HL-60/S4 (cell line): ENCODE data around the gene MAPK10.
"Not testable (repeated sequence)": the region's sequence is repeated elsewhere in the genome, so short reads cannot be mapped to it uniquely, and the experiment has no call there.

ENCODE experiments used
- in situ Hi-C: fragments of 300-500 bp; cut with MboI; formaldehyde crosslinking; loops from 2 replicates; pipeline ENCODE4 v1.14.3; 2022; ENCODE audit warnings: low sequenced_read_pairs

The MAPK10 gene

DNA sequence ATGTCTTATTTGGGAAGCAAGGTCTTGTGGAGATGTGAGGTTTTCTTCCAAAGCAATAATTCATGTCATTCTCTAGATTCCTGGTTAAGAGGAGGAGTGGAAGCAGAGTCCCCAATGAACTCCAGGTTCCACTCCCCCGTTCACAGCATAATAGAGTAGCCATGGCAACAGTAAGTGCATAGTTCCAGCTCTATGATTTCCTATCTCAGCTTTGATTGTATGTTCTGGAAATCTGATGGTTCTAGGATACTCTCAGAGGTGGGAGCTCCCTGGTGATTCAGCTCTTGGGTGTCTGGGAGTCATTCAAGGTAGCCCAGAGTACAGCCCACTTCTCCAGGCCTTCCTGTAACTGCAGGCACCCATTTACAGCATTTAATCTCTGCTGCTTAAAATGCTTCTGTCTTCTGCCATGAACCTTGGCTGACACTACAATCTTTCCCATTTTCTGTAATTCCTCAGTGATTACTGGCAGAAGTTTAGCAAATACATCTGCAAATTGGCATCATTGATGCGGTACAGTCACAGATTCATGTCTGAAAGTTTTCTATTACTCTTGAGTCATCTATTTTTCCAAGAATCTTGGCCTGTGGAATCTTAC, 242.0 kb downstream of the MAPK10 start:
- in situ Hi-C loops: no loop called here

DNA sequence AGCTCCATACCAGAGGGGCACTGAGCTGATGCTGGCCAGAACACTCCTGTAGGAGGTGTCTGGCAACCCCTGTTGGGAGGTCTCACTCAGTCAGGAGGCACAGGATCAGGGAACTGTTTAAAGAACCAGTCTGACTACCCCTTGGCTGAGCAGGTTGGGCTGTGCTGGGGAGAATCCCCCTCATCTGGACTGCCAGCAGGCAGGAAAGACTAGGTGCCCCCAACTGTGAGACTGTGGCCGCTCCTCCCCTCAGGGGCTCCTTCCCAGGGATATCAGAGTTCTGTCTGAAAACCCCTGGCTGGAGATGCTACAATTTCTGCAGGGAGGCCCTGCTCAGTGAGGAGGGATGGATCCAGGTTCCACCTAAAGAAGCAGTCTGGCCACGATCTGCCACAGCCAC, 245.3 kb downstream of the MAPK10 start:
- in situ Hi-C loops: no loop called here

DNA sequence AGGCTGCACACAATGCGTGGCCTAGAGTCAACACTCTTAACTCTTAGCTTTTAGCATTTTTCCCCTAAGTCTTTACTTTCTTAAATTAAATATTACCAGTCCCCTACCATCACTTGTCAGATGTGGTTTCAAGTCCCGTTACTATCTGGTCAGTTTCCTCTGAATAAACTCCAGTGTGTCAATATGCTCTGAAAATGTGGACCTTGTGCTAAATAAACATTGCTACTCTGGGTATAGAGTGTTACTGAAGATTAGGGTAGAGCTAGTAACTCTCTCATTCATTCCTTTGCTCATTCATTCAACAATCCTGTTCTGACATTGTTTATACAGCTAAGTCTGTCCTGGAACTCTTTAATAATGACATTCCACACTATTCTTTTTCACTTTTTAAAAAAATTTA, 251.0 kb downstream of the MAPK10 start:
- in situ Hi-C loops: no loop called here

DNA sequence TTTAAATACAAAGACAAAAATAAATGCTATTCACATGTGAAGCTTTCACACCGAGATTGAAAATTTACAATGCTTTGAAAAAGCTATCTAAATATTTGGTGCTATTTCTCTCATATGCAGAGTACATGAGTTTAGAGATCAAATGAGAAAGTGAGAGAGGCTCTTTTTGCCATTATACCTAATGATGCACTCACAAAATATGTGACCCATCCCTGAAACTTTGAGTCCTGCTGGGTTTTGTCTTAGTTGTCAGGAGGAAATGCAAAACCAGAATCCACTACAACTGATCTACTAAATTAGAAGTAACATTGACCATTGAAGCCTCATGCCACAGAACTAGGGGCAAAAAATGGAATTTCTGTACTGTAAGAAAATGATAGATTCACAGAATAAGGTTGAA, 251.7 kb downstream of the MAPK10 start:
- in situ Hi-C loops: no loop called here

DNA sequence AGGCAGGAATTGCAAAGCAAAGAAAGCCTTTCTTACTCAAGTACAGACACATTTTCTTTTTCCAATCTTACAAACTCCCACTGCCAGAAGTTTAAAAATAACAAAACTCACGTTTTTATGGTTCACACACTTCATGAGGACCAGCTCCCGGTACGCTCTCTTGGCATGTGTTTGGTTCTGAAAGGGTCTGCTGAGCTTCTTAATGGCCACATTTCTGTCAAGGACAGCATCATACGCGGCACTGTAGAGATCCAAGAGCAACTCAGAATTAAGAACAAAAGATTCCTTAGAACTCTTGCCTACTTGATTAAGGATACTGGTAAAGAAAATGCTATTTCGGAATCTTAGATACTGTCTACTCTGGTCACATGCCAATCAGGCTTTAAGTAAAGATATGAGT, 252.7 kb downstream of the MAPK10 start:
- in situ Hi-C loops: no loop called here

DNA sequence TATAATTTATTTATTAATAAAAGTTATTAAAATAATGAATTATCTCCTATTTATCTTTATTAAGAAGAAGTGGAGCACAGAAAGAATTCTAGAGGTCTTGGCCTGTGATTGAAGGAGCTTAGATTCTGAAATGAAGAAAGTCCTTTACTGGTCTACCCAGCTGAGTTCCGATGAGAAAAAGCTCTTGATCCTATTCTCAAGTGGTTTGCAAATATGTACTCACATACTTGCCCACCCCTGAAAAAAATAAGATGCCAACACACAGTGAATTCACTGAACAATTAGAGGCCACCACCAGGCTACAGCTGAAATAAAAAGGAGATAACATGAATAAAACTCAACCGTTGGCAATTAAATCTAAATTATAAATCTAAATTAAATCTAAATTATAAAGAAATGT, 253.4 kb downstream of the MAPK10 start:
- in situ Hi-C loops: no loop called here

DNA sequence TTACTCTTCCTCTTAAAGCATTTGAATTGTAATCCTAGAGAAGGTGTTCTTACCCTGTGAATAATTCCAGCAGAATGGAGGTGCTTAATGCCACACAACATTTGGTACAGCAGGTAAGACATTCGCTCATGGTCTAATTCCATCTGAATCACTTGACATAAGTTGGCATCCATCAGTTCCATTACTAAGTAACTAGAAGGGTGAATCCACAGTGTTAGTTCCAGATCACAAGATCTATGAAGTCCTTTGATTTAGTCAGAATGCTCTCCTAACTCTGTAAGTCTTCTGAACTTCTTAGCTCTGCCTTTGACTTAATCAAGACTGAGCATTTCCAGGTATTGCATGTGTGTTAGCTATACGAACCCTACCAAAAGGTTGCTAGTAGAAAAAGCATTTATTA, 258.0 kb downstream of the MAPK10 start:
- in situ Hi-C loops: no loop called here

DNA sequence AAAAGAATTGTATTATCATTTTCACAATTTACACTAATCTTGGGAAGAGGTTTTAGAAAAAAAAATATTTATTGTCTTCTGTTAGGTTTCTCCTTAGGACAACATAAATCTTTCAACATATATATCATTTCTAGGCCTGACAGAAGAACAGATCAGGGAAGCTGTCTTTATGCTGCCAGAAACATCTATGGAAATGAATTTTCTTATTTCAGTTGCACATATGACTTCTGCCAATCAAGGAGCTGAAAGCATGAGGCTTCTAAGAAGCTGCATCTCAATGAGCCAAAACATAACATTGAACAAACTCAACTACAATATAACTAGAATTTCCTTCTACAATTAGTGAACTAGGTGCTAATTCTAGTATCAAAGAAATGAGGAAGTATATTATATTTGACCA, 258.4 kb downstream of the MAPK10 start:
- in situ Hi-C loops: no loop called here

DNA sequence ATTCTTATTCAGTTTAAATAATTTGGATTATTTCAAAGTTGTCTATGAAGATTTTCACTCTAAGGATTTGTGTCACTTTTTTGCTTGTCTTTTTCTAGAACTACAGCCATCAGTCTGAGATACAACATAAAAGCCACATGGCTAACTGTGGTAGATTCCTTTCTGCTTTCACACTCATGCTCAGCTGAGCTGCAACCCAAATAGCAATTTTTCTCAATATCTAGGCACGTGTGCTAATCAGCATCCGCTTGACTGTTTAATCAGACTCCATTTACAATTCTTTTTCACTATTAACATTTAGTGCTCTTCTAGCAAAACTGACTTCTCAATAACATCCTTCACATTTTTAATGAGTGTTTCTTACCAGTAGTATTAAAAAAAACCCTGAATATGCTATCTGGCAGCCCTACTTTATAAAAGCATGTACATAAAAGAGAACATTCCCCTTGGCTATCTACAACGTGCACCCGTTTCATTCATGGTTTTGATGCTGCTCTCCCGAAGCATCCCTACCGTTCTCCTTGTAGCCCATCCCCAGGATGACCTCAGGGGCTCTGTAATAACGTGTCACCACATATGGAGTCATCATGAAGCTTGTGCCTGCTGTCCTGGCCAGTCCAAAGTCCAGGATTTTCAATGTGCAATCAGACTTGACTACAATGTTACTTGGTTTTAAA, 259.2 kb downstream of the MAPK10 start:
- in situ Hi-C loops: no loop called here

DNA sequence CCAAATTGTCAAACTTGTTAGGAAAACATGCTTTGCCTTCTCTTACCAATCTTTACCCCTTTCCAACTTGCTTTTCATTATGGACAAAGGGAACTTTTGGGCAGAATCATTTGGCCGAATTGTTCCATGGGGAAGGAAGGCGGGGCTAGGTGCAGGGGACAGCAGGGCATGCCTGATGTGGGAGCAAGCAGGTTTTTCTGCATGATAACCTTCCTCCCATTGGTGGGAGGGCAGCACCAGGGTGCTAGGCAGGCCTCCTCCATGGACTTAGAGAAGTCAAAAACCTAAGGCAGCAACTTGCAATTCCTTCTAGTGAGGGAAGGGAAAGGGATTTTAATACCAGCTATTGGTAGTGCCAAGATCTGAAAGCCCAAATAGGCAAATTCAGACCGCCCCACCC, 260.5 kb downstream of the MAPK10 start:
- in situ Hi-C loops: no loop called here

DNA sequence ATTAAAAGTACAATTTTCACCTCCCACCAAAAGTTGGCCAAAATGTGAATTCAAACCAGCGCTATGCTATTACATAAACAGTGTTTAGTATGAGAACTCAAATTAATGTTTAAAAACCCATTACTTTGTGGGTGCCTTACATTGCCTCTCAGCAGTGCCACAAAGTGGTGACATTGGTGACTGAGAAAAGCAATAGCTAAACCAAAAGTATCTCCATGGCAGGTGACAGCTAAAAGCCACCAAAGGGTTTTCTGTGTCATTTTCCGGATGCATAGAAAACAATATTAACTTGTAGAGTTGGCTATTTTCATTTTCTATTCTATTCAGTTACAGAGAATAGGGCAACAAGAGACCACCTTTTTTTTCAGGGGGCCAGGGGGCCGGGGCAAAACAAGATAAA, 261.2 kb downstream of the MAPK10 start:
- in situ Hi-C loops: no loop called here

DNA sequence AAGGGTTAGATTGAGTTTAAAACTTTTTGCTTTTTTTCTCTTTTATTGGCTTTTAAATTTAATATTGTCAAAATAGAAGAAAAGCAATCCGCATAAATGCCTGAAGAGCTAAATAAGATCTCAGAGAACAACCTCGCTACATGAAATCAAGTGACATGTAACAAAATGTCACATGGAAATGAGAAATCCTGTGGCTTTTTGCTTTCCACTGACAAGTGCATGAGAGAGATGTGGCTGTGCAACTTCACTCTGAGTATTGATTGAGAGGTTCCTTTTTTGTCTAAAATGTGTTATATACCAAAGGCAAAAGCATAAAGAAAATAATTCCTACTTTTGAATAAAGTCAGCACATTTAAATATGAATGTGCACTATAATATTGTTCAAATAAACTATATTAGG, 263.5 kb downstream of the MAPK10 start:
- in situ Hi-C loops: no loop called here

DNA sequence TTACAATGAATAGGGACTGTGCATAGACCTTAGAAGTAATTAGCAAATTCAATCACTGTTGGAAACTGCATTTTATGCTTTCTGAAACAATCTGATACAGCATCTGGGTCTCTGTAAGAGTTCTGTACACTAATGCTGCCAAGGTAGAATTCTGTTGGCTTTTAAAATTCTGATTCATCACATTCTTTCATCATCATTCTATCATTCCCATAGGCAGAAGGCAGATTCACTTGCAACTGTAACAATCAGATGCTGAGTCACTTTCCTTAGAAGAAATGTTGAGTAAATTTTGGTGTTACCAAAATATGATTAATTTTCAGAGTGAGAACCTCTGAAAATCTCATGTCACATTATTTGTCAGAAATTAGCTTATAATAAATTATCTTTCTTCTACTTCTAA, 267.2 kb downstream of the MAPK10 start:
- in situ Hi-C loops: no loop called here

DNA sequence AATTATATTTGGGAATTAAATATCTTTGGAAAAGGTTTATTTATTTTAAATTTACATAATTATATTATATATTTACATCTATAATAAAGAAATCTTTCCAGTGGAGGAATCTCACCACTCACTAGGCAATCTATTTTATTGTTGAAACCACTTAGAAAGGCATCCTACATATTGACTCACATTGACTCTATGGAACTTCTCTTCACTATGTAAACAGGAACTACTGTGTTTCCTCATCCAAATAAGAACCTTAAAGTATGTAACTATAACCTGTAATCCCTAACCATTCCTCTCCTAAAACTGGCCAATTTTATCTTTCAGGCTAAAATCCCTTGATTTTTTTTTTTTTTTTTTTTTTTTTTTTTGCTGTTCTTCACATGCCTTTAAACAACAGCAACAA, 268.7 kb downstream of the MAPK10 start:
- in situ Hi-C loops: no loop called here

DNA sequence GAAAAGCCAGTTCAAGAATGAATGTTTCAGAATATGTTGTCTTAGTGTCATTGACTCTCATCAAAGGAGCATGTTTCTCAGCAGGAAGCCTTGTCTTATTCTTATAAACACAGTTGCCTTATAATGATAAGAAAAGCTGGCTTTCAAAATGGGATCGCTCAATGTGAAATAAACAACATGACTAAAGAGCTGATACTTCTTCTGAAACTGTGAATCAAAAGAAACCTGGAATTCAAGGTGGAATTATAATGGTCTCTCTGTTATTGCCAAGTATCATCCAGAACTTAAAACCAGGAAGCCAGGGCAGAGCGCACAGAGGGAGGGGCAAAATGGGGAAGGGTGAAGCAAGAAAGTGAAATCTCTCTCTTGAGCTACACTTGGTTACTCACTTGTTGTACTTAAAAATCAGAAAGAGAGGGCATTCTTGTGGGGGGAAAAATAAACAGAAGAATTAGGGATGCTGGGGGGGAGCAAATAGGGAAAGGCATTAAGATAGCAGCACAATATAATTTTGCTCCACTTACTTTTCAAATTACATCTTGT, 270.0 kb downstream of the MAPK10 start:
- in situ Hi-C loops: no loop called here

DNA sequence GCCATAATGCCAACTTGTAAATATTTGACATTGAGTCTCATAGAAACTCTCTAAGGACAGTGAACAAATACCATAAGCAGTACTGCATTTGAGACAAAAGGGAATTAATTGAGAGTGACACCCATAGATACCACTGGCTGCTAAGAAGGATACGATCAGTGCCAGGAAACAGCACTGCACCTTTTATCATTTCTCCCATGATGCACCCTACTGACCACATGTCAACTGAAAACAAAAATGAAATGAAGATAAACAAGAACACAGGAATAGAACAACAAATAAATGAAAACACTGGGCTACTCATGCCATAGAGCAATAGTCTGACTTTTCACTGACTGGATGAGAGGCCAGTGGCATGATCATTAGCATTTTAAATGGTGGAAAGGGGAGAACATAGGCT, 270.8 kb downstream of the MAPK10 start:
- in situ Hi-C loops: no loop called here

DNA sequence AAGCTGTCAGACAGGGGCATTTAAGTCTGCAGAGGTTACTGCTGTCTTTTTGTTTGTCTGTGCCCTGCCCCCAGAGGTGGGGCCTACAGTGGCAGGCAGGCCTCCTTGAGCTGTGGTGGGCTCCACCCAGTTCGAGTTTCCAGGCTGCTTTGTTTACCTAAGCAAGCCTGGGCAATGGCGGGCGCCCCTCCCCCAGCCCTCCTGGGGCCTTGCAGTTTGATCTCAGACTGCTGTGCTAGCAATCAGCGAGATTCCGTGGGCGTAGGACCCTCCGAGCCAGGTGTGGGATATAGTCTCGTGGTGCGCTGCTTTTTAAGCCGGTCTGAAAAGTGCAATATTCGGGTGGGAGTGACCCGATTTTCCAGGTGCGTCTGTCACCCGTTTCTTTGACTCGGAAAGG, 284.1 kb downstream of the MAPK10 start:
- in situ Hi-C loops: not testable (repeated sequence)

DNA sequence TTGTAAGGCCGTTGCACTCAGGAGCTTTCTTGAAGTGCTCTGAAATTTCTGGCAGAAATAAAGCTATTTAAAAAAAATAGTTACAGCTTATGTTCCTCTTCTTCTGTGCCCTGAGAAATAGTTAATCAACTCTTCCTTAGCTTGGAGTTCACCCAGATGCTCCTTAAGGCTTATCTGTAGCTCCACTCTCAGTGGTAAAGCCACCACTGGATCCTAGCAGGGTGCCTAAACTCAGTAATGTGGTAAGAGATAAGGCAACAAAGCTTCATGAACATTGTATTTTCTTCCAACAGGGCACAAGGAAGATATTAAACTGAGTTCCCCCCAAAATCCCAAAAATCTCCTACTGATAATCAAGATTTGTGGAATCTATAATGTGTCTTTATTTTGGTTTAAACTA, 299.5 kb downstream of the MAPK10 start:
- in situ Hi-C loops: no loop called here

DNA sequence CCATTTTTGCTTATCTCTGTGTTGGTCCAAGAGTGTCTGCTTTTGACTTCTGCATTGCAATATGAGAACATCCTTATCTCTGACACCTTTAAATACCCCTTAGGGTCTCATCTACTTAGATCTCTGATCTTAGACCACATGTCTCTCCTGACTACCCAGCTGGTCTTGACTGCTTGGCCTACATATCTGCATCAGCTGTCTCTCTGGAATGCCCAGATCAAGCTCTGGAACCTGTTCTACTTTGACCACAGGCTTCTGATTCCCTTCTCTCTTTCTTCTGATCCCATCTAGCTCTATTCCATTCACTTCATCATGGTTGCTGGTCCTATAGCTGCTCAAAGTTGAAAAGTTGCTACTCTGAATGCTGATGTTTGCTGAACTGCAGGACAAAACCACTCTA, 301.2 kb downstream of the MAPK10 start:
- in situ Hi-C loops: no loop called here

DNA sequence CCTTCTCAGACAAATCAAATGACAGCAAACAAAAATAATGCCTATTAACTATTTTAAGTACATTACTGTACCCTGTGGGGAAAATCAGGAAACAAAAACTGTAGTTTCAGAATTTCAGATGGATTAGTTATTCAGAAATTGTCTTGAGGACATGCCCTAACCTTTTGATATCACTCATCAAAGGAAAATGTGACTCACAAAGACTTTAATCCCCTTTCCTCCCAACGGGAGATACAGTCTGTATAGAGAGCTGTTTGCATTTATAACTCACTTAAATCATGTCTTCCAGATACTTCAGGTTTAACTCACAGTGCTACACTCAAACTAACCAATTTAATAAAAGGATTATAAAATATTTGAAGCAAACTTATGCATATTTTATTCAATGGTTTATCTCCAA, 304.0 kb downstream of the MAPK10 start:
- in situ Hi-C loops: no loop called here

DNA sequence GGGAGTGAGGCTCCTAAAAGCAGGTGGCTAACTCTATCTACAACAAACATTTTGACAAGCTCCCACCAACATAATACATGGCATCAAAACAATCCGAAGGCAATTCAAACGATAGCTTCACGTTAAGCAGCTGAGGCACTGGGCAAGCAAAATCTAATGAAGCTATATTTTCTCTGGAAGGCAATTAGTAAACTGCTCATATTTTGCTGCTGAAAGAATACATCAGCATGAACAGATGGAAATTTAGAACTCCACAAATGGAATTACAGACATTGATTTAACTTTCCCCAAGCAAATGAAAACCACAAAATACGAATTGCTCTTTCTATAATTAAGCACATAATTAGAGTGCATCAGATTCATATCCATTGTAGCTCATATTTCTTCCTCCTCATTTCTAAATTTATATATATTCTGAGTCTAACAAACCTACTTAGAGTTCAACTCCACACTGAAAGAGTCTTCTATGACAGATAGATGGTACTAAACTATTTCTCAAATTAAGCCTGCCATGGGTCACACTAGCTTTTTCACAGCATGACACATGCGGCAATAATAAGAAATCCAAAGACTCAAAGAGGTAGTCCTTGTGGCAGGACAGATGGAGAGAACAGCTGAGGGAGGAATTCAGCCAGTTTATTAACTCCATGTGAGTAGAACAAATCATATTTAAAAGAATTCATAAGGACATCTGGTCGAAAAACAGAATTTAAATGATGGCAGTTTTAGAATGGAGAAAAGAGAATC, 305.4 kb downstream of the MAPK10 start:
- in situ Hi-C loops: no loop called here

DNA sequence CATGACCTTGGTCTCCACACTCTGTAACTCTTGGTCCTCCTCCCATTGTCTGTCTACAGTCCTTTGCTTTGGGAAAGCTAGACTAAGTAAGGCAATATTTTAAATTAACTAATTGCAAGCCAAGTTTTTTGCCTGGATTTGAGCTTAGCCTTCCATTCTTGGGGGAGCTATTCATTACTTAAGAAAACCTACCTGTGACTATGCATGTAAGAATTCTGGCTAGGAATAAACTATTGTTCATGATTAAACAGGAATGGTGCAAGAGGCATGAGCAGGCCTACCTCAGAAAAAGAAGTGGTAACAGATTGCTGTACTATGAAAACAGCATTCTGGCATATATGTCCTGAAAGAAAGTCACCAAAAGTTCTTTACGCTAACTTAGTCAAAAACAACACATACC, 309.4 kb downstream of the MAPK10 start:
- in situ Hi-C loops: no loop called here
